Measurements from ENCODE around the gene NAP1L1.

Gene NAP1L1

DNA sequence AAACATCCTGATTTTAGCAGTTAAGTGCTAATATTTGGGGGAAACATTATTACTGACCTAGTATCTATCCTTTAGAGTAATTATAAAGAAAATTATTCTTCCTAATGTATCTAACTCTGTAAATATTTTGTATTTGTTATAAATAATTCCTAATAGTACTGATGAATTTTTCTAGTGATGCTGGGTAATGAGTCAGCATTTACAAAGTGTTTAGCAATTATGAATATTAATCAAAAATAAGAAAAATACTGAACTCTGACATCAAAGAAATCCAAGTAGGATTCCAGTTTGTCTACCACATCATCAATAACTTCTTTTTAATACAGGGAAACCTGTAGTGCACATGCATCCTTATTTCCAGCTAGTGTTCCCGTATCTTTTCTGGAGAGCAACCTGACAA, 9.0 kb downstream of the NAP1L1 start:
- TF ChIP-seq, protein P1, sequence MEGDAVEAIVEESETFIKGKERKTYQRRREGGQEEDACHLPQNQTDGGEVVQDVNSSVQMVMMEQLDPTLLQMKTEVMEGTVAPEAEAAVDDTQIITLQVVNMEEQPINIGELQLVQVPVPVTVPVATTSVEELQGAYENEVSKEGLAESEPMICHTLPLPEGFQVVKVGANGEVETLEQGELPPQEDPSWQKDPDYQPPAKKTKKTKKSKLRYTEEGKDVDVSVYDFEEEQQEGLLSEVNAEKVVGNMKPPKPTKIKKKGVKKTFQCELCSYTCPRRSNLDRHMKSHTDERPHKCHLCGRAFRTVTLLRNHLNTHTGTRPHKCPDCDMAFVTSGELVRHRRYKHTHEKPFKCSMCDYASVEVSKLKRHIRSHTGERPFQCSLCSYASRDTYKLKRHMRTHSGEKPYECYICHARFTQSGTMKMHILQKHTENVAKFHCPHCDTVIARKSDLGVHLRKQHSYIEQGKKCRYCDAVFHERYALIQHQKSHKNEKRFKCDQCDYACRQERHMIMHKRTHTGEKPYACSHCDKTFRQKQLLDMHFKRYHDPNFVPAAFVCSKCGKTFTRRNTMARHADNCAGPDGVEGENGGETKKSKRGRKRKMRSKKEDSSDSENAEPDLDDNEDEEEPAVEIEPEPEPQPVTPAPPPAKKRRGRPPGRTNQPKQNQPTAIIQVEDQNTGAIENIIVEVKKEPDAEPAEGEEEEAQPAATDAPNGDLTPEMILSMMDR (conservative IDR thresholded peaks at IDR 0.05; ENCODE audit: low read depth, low read length), result no peak
- no peak for DNase-seq (ENCODE audit: low read depth)

GRCh38 chr12:76074701-76075336, 9.7 kb downstream of the NAP1L1 start:
- DNase-seq (ENCODE audit: low read depth), result no peak
- H3K4me3 ChIP-seq (ENCODE audit: low read length), result no peak overlapping the region
- TF ChIP-seq, protein P1 (conservative IDR thresholded peaks at IDR 0.05; ENCODE audit: low read depth, low read length), result no peak

More for the DNA sequence above, 9.0 kb downstream of the NAP1L1 start:
- no peak overlapping the region for H3K4me3 ChIP-seq (ENCODE audit: low read length)

DNA sequence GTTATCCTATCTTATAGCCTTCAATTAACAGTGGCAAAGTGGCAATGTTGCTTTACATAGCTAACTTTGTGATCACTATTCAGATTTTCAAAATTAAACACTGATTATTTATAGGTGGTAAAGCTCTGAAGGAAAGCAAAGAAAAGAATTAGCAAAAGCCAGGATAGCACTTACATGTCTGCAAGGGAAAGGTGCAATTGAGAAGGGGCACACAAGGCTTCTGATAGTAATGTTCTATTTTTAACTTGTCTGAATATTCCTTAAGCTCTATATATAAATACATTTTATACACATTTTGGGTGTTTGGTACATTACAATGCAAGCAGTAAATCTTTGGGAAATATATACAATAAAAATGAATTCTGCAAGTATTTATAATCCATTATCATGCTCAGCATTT, 10.9 kb downstream of the NAP1L1 start:
- TF ChIP-seq, protein P1 (conservative IDR thresholded peaks at IDR 0.05; ENCODE audit: low read depth, low read length), result no peak
- no peak for DNase-seq (ENCODE audit: low read depth)
- H3K4me3 ChIP-seq (ENCODE audit: low read length), result no peak overlapping the region

GRCh38 chr12:76072568-76072967, 11.9 kb downstream of the NAP1L1 start:
- H3K4me3 ChIP-seq (ENCODE audit: low read length), result no peak overlapping the region
- TF ChIP-seq, protein P1 (conservative IDR thresholded peaks at IDR 0.05; ENCODE audit: low read depth, low read length), result no peak
- DNase-seq (ENCODE audit: low read depth), result no peak

GRCh38 chr12:76069339-76069738, 15.1 kb downstream of the NAP1L1 start:
- H3K4me3 ChIP-seq (ENCODE audit: low read length), result no peak overlapping the region
- no peak for DNase-seq (ENCODE audit: low read depth)
- TF ChIP-seq, protein P1 (conservative IDR thresholded peaks at IDR 0.05; ENCODE audit: low read depth, low read length), result no peak

GRCh38 chr12:76065917-76066316, 18.6 kb downstream of the NAP1L1 start:
- no peak for DNase-seq (ENCODE audit: low read depth)
- TF ChIP-seq, protein P1 (conservative IDR thresholded peaks at IDR 0.05; ENCODE audit: low read depth, low read length), result no peak
- no peak overlapping the region for H3K4me3 ChIP-seq (ENCODE audit: low read length)

DNA sequence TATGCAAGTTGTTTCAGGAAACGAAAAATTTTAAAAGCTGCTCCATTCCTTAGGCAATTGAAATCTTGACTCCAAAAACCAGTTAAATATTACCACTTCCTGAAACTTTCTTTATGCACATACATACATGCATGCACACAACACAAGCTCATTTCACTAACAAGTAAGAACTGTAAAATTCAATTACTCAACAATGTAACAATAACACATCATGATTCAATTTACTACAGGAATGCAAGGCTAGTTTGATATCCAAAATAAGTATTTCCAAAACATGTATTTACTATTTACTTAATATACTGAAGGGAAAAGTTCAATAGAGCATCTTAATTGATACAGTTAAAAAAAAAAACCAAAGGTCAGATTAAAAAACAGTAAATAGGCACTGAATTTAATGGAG, 19.6 kb downstream of the NAP1L1 start:
- DNase-seq (ENCODE audit: low read depth), result no peak
- TF ChIP-seq, protein P1 (conservative IDR thresholded peaks at IDR 0.05; ENCODE audit: low read depth, low read length), result no peak

More for the DNA sequence above, 19.6 kb downstream of the NAP1L1 start:
- H3K4me3 ChIP-seq (ENCODE audit: low read length), result no peak overlapping the region

Measured in retinal pigment epithelial cell (primary cell).